Hepatocyte (in vitro differentiated cells): ENCODE measurements around the gene GPRC6A. TPM values are rescaled to one million over a fixed set of nuclear protein-coding genes. Genes with fewer than 3 reads are reported as not detected.
A peak's percentile ranks its signal among the peaks of the same experiment; 100 is the strongest.

Experiments
- DNase-seq: peaks from one replicate; pipeline ENCODE4 v3.0.0-alpha.2; 2016; ENCODE audit warnings: low spot score
- H2AFZ ChIP-seq: fragments of 200-600 bp; sonication (generic); 2 replicates; pipeline ENCODE4 v1.6.0; 2016; ENCODE audit warnings: antibody characterized with exemption, mild to moderate bottlenecking
- H3K27ac ChIP-seq: fragments of 200-600 bp; sonication (generic); 2 replicates; pipeline ENCODE4 v1.5.1; 2016; ENCODE audit warnings: mild to moderate bottlenecking
- H3K27me3 ChIP-seq: fragments of 200-600 bp; sonication (generic); 2 replicates; pipeline ENCODE4 v1.6.1; 2016
- H3K36me3 ChIP-seq: fragments of 200-600 bp; sonication (generic); replicated peaks from 2 replicates; pipeline ENCODE4 v1.5.1; 2016; ENCODE audit warnings: low read depth; ENCODE audit not compliant: insufficient read depth
- H3K4me1 ChIP-seq: fragments of 200-600 bp; sonication (generic); 2 replicates; pipeline ENCODE4 v1.5.1; 2016; ENCODE audit warnings: mild to moderate bottlenecking, moderate library complexity; ENCODE audit not compliant: insufficient read depth
- H3K4me2 ChIP-seq: fragments of 200-600 bp; sonication (generic); 2 replicates; pipeline ENCODE4 v1.6.0; 2016
- H3K4me3 ChIP-seq: fragments of 200-600 bp; sonication (generic); 2 replicates; pipeline ENCODE4 v1.5.1; 2016; ENCODE audit warnings: mild to moderate bottlenecking
- H3K79me2 ChIP-seq: fragments of 200-600 bp; sonication (generic); 2 replicates; pipeline ENCODE4 v1.6.0; 2017; ENCODE audit warnings: mild to moderate bottlenecking
- H3K9me2 ChIP-seq: fragments of 200-600 bp; sonication (generic); replicated peaks from 2 replicates; pipeline ENCODE4 v1.6.0; 2017; ENCODE audit warnings: mild to moderate bottlenecking; ENCODE audit not compliant: insufficient read depth
- H3K9me3 ChIP-seq: fragments of 200-600 bp; sonication (generic); 2 replicates; pipeline ENCODE4 v1.5.1; 2016; ENCODE audit warnings: low read depth, mild to moderate bottlenecking
- H4K20me1 ChIP-seq: fragments of 200-600 bp; sonication (generic); 2 replicates; pipeline ENCODE4 v1.6.0; 2016; ENCODE audit warnings: mild to moderate bottlenecking; ENCODE audit not compliant: insufficient read depth, poor library complexity, severe bottlenecking
- EZH2 ChIP-seq: fragments of 200-600 bp; sonication (generic); IDR thresholded peaks from 2 replicates; pipeline ENCODE4 v1.6.1; 2016; ENCODE audit warnings: antibody characterized with exemption, mild to moderate bottlenecking, borderline replicate concordance
- EZH2phosphoT487 ChIP-seq: fragments of 200-600 bp; sonication (generic); IDR thresholded peaks from one replicate; pipeline ENCODE4 v1.6.1; 2018; ENCODE audit warnings: antibody characterized with exemption, mild to moderate bottlenecking, low read depth, moderate library complexity; ENCODE audit not compliant: unreplicated experiment, severe bottlenecking
- WGBS: methylation state at CpG from one replicate; pipeline ENCODE4 v1.1.6; 2016; ENCODE audit warnings: low lambda C conversion rate; ENCODE audit errors: missing lambda C conversion rate; 5-methylcytosine and 5-hydroxymethylcytosine counted together
- polyA plus RNA-seq: library from polyadenylated mRNA; unstranded; fragments of >200 nt; fragmentation: Nextera tagmentation; extraction: Ambion mirVana; gene quantifications from 2 replicates; pipeline ENCODE4 v1.2.1, GENCODE V29; 2016
- total RNA-seq: library from RNA; depleted of rRNA; stranded (reverse); fragments of >200 nt; gene quantifications from 2 replicates; pipeline ENCODE4 v1.2.3, GENCODE V29; 2014
- TF ChIP-seq, protein P1 (sequence below): fragments of 200-600 bp; sonication (generic); IDR thresholded peaks from 2 replicates; pipeline ENCODE4 v1.5.1; 2016; ENCODE audit warnings: antibody characterized with exemption, mild to moderate bottlenecking; ENCODE audit not compliant: poor library complexity

Gene GPRC6A
- total and polyA plus RNA-seq, 2 experiments from 2014 or later = 0.80 to 2.8 TPM

DNA sequence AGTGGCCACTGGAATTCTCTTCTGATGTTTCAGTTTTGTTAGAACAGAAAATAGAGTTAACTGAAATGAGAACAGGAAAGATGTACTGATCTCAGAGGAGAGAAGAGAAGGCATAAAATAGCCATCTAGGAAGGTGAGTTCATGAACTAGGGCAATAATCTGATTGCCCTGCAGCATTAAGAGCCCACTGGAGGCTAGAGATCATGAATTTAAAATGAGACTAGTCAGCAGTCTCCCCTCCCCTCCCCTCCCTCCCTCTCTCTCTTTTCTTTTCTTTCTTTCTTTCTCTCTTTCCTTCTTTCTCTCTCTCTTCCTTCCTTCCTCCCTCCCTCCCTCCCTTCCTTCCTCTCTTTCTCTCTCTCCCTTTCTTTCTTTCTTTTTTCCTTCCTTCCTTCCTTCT is 28.9 kb downstream of the GPRC6A start:
- no peak for DNase-seq
- no peaks in the 10 kb centered on the region for H4K20me1 ChIP-seq
- no peaks in the 10 kb centered on the region for H3K79me2 ChIP-seq
- no peaks in the 10 kb centered on the region for H3K27me3 ChIP-seq
- H3K4me2 ChIP-seq = no peak overlapping the region
- no peak overlapping the region for H3K4me3 ChIP-seq
- no peak overlapping the region for H2AFZ ChIP-seq
- TF ChIP-seq, protein P1, sequence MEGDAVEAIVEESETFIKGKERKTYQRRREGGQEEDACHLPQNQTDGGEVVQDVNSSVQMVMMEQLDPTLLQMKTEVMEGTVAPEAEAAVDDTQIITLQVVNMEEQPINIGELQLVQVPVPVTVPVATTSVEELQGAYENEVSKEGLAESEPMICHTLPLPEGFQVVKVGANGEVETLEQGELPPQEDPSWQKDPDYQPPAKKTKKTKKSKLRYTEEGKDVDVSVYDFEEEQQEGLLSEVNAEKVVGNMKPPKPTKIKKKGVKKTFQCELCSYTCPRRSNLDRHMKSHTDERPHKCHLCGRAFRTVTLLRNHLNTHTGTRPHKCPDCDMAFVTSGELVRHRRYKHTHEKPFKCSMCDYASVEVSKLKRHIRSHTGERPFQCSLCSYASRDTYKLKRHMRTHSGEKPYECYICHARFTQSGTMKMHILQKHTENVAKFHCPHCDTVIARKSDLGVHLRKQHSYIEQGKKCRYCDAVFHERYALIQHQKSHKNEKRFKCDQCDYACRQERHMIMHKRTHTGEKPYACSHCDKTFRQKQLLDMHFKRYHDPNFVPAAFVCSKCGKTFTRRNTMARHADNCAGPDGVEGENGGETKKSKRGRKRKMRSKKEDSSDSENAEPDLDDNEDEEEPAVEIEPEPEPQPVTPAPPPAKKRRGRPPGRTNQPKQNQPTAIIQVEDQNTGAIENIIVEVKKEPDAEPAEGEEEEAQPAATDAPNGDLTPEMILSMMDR = no peak
- TF ChIP-seq EZH2phosphoT487 (no peak), EZH2 (no peak)
- no peak overlapping the region for H3K27ac ChIP-seq
- no peaks in the 10 kb centered on the region for H3K36me3 ChIP-seq
- no peaks in the 10 kb centered on the region for H3K9me2 ChIP-seq
- H3K9me3 ChIP-seq = no peaks in the 10 kb centered on the region
- no peaks in the 10 kb centered on the region for H3K4me1 ChIP-seq

DNA sequence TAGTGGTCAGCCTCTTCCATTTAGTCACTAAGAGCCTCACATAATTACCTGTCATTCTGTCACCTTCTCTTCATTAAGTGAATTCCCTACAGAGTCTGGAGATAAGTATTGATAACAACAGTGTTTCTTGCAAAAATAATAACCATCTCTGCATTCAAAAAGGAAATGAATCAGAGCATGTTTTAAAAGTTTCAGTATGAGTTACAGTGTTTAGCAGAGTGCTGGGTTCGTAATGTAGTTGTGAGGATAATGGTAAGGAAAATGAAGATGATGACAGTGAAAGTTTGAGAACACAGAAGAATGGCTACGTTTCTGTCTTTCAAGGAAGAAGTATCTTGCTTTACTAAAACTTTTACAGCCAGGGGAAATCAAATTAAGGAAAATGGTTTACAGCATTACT is 31.3 kb downstream of the GPRC6A start:
- H3K79me2 ChIP-seq = no peaks in the 10 kb centered on the region
- 69% methylated on average over 2 of the region's 2 CpGs for WGBS
- no peaks in the 10 kb centered on the region for H3K9me3 ChIP-seq
- no peak for DNase-seq
- H2AFZ ChIP-seq = no peak overlapping the region
- no peak overlapping the region for H3K27ac ChIP-seq
- no peaks in the 10 kb centered on the region for H4K20me1 ChIP-seq
- no peak for TF ChIP-seq EZH2
- TF ChIP-seq, protein P1 = no peak
- no peak for TF ChIP-seq EZH2phosphoT487
- no peaks in the 10 kb centered on the region for H3K4me1 ChIP-seq
- peak overlapping the region; percentile 35 for H3K4me2 ChIP-seq
- H3K4me3 ChIP-seq = no peak overlapping the region
- no peaks in the 10 kb centered on the region for H3K9me2 ChIP-seq
- H3K36me3 ChIP-seq = no peaks in the 10 kb centered on the region
- H3K27me3 ChIP-seq = no peaks in the 10 kb centered on the region

DNA sequence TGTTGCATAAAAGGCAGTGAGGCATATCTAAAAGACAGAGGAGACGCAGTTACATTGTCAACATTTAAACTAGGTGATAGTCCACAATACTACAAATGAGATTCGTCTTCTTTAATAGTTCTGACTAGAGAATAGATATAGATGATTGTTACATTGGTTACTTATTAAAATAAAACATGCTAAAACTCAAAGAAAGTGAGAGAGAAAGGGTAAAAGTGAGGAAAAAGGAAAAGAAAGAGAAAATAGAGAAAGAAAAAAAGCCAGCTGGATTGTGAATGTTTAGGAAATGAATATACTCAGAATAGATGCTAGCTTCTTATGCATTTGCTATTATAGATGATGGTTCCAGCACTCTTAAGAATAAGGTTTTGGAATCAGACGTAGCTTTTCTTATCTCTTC is 35.7 kb downstream of the GPRC6A start:
- no peaks in the 10 kb centered on the region for H3K36me3 ChIP-seq
- no peak overlapping the region for H3K4me2 ChIP-seq
- no peak overlapping the region for H3K4me3 ChIP-seq
- no peaks in the 10 kb centered on the region for H4K20me1 ChIP-seq
- TF ChIP-seq EZH2 = no peak
- TF ChIP-seq, protein P1 = no peak
- TF ChIP-seq EZH2phosphoT487 = no peak
- no peaks in the 10 kb centered on the region for H3K9me3 ChIP-seq
- 72% methylated on average over 3 of the region's 3 CpGs for WGBS
- DNase-seq = no peak
- no peaks in the 10 kb centered on the region for H3K79me2 ChIP-seq
- no peak overlapping the region for H3K27ac ChIP-seq
- H3K27me3 ChIP-seq = no peaks in the 10 kb centered on the region
- no peaks in the 10 kb centered on the region for H3K9me2 ChIP-seq
- H2AFZ ChIP-seq = no peak overlapping the region
- H3K4me1 ChIP-seq = no peaks in the 10 kb centered on the region

DNA sequence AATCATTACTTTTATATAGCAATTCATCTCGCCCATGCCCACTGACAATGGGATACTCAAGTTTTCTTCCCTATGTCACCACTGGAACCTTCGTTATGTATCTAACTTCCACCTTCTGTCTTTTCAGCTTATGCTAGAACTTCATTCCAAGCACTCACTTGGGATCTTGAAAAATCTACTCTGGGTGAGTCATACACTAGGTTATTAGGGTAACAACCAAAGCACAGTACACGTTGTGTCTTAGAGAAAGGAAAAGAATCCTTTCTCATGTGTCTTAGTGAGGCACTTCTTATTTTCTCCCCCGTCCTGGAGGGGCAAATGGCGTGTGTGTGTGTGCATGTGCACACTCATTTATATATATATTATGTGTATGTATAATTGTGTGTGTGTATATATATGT is 45.0 kb downstream of the GPRC6A start:
- H3K4me1 ChIP-seq = no peaks in the 10 kb centered on the region
- no peak overlapping the region for H3K4me2 ChIP-seq
- no peak overlapping the region for H3K27ac ChIP-seq
- no peak overlapping the region for H2AFZ ChIP-seq
- TF ChIP-seq EZH2 (no peak), EZH2phosphoT487 (no peak)
- WGBS = 75% methylated on average over 5 of the region's 5 CpGs
- no peak overlapping the region for H3K4me3 ChIP-seq
- no peaks in the 10 kb centered on the region for H3K27me3 ChIP-seq
- peak; percentile 16 for DNase-seq
- no peaks in the 10 kb centered on the region for H3K9me2 ChIP-seq
- H3K79me2 ChIP-seq = no peaks in the 10 kb centered on the region
- no peaks in the 10 kb centered on the region for H4K20me1 ChIP-seq
- no peaks in the 10 kb centered on the region for H3K36me3 ChIP-seq
- no peaks in the 10 kb centered on the region for H3K9me3 ChIP-seq
